Endodermal cell (in vitro differentiated cells): ENCODE data around the gene NMB. TPM values are rescaled to one million over a fixed set of nuclear protein-coding genes. Genes with fewer than 3 reads are reported as not detected.
"Not testable (repeated sequence)": the region's sequence is repeated elsewhere in the genome, so short reads cannot be mapped to it uniquely, and the experiment has no call there.

Experiments used
- DNase-seq: peaks from one replicate; pipeline ENCODE4 v3.0.0-alpha.2; 2017
- H3K27ac ChIP-seq: 2 replicates; pipeline ENCODE4 v1.5.1; 2013; ENCODE audit warnings: mild to moderate bottlenecking, low read depth, low read length, moderate library complexity
- H3K27me3 ChIP-seq: 2 replicates; pipeline ENCODE4 v1.6.1; 2013; ENCODE audit warnings: mild to moderate bottlenecking, low read length, moderate library complexity; ENCODE audit not compliant: insufficient read depth, control insufficient read depth, poor library complexity, severe bottlenecking
- H3K36me3 ChIP-seq: 2 replicates; pipeline ENCODE4 v1.7.0; 2013; ENCODE audit warnings: mild to moderate bottlenecking, low read length, moderate library complexity; ENCODE audit not compliant: control insufficient read depth, insufficient read depth
- H3K4me1 ChIP-seq: one replicate; pipeline ENCODE4 v1.7.0; 2013; ENCODE audit warnings: low read length; ENCODE audit not compliant: control insufficient read depth, insufficient read depth
- H3K4me3 ChIP-seq: 2 replicates; pipeline ENCODE4 v1.5.1; 2013; ENCODE audit warnings: mild to moderate bottlenecking, low read length, moderate library complexity
- H3K9ac ChIP-seq: 2 replicates; pipeline ENCODE4 v1.6.1; 2013; ENCODE audit warnings: mild to moderate bottlenecking, low read length, moderate library complexity; ENCODE audit not compliant: poor library complexity, severe bottlenecking; ENCODE audit errors: extremely low read depth
- H3K9me3 ChIP-seq: 2 replicates; pipeline ENCODE4 v1.6.1; 2013; ENCODE audit warnings: mild to moderate bottlenecking, low read length, moderate library complexity; ENCODE audit not compliant: control insufficient read depth
- H3K27ac Mint-ChIP-seq: 2 replicates; pipeline ENCODE4 v1.8.0; 2020; ENCODE audit warnings: mixed read lengths
- H3K27me3 Mint-ChIP-seq: 2 replicates; pipeline ENCODE4 v1.8.0; 2021; ENCODE audit warnings: mild to moderate bottlenecking, mixed read lengths; ENCODE audit not compliant: insufficient read depth
- H3K36me3 Mint-ChIP-seq: 2 replicates; pipeline ENCODE4 v1.8.0; 2020; ENCODE audit warnings: low read depth, mixed read lengths
- H3K4me1 Mint-ChIP-seq: 2 replicates; pipeline ENCODE4 v1.8.0; 2020; ENCODE audit warnings: mixed read lengths
- H3K4me3 Mint-ChIP-seq: 2 replicates; pipeline ENCODE4 v1.8.0; 2020; ENCODE audit warnings: mild to moderate bottlenecking, moderate library complexity, mixed read lengths
- H3K9me3 Mint-ChIP-seq: 2 replicates; pipeline ENCODE4 v1.8.0; 2020; ENCODE audit warnings: mild to moderate bottlenecking, mixed read lengths
- WGBS, 2 experiments: methylation state at CpG; one replicate each; pipeline versions ENCODE4 v1.1.5 to v1.1.7; 2013; ENCODE audit warnings: missing lambda C conversion rate in 2 of 2, mixed read lengths in 1 of 2; ENCODE audit not compliant: insufficient coverage in 1 of 2, insufficient read length in 1 of 2; 5-methylcytosine and 5-hydroxymethylcytosine counted together
- total RNA-seq, 2 donors: library from RNA; stranded (reverse); fragmentation: NEBNext Ultra II Directional in 1 of 2; extraction: Animal tissue kit (Norgen Biotek cat#: 25700) in 1 of 2; gene quantifications; 2 replicates in 1 of 2; 3 replicates in 1 of 2; pipeline ENCODE4 v1.2.1, GENCODE V29; 2021
- TF ChIP-seq, protein P1 (sequence below): fragments of 200-600 bp; sonication (generic); conservative IDR thresholded peaks from 2 replicates; pipeline ENCODE4 v1.5.0; 2021; ENCODE audit warnings: antibody characterized with exemption, mild to moderate bottlenecking

The NMB gene
- total RNA-seq, 2 donors from 2014 or later: 5.3 to 7.3 TPM

DNA sequence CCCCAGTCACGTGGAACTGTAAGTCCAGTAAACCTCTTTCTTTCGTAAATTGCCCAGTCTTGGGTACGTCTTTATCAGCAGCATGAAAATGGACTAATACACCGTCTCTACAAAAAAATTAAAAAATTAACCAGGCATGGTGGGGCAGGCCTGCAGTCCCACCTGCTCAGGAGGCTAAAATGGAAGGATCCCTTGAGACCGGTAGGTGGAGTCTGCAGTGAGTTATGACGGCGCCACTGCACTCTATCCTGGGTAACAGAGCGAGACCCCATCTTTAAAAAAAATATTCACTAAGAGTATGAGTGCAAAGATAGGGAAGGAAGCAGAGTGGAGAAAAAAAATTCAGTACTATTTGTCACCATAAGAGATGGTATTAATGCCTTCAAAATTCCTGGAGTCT lies 32.3 kb upstream of the NMB start:
- Mint-ChIP-seq H3K27me3 (no peaks in the 10 kb centered on the region), H3K9me3 (no peaks in the 10 kb centered on the region), H3K27ac (no peak overlapping the region), H3K36me3 (peaks cover 45% of the 10 kb centered on the region), H3K4me1 (no peaks in the 10 kb centered on the region), H3K4me3 (no peak overlapping the region)
- Histone ChIP-seq H3K4me1 (no peaks in the 10 kb centered on the region), H3K27ac (no peak overlapping the region), H3K4me3 (no peak overlapping the region), H3K9me3 (peaks cover 16% of the 10 kb centered on the region), H3K27me3 (no peaks in the 10 kb centered on the region), H3K36me3 (peaks cover 59% of the 10 kb centered on the region), H3K9ac (no peak overlapping the region)
- DNase-seq: no peak
- TF ChIP-seq, protein P1, sequence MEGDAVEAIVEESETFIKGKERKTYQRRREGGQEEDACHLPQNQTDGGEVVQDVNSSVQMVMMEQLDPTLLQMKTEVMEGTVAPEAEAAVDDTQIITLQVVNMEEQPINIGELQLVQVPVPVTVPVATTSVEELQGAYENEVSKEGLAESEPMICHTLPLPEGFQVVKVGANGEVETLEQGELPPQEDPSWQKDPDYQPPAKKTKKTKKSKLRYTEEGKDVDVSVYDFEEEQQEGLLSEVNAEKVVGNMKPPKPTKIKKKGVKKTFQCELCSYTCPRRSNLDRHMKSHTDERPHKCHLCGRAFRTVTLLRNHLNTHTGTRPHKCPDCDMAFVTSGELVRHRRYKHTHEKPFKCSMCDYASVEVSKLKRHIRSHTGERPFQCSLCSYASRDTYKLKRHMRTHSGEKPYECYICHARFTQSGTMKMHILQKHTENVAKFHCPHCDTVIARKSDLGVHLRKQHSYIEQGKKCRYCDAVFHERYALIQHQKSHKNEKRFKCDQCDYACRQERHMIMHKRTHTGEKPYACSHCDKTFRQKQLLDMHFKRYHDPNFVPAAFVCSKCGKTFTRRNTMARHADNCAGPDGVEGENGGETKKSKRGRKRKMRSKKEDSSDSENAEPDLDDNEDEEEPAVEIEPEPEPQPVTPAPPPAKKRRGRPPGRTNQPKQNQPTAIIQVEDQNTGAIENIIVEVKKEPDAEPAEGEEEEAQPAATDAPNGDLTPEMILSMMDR: no peak
- WGBS, 2 experiments: 94 to 95% methylated on average over 7 to 8 of the region's 8 CpGs

DNA sequence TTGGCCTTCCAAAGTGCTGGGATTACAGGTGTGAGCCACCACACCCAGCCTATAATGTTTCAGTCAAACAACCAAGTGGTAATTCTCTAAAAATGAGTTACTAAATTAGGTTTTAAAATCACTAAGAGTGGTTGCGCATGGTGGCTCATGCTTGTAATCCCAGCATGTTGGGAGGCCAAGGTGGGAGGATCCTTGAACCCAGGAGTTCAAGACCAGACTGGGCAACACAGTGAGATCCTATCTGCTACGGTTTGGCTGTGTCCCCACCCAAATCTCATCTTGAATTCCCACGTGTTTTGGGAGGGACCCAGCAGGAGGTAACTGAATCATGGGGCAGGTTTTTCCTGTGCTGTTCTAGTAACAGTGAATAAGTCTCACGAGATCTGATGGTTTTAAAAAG lies 31.9 kb upstream of the NMB start:
- no peaks in the 10 kb centered on the region for H3K9me3 Mint-ChIP-seq
- no peak for DNase-seq
- TF ChIP-seq, protein P1: no peak
- no peaks in the 10 kb centered on the region for H3K27me3 Mint-ChIP-seq
- H3K9me3 ChIP-seq: peaks cover 16% of the 10 kb centered on the region
- WGBS, 2 experiments: 86 to 97% methylated on average over 3 to 4 of the region's 4 CpGs
- peaks cover 50% of the 10 kb centered on the region for H3K36me3 Mint-ChIP-seq
- H3K27ac Mint-ChIP-seq: no peak overlapping the region
- no peaks in the 10 kb centered on the region for H3K27me3 ChIP-seq
- no peak overlapping the region for H3K4me3 ChIP-seq
- no peak overlapping the region for H3K27ac ChIP-seq
- H3K4me1 Mint-ChIP-seq: no peaks in the 10 kb centered on the region
- no peaks in the 10 kb centered on the region for H3K4me1 ChIP-seq
- no peak overlapping the region for H3K9ac ChIP-seq
- no peak overlapping the region for H3K4me3 Mint-ChIP-seq
- H3K36me3 ChIP-seq: peaks cover 63% of the 10 kb centered on the region

DNA sequence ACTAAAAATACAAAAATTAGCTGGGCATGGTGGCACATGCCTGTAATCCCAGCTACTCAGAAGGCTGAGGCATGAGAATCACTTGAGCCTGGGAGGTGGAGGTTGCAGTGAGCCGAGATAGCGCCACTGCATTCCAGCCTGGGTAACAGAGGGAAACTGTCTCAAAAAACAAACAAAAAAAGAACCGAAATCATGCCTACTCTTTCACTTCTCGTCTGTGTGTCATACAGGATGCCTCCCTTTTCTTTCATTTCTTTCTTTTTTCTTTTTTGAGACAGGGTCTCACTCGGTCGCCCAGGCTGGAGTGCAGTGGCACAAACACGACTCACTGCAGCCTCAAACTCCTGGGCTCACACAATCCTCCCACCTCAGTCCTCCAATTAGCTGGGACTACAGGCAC lies 28.4 kb upstream of the NMB start:
- WGBS, 2 experiments: 93 to 95% methylated on average over 5 to 7 of the region's 7 CpGs

DNA sequence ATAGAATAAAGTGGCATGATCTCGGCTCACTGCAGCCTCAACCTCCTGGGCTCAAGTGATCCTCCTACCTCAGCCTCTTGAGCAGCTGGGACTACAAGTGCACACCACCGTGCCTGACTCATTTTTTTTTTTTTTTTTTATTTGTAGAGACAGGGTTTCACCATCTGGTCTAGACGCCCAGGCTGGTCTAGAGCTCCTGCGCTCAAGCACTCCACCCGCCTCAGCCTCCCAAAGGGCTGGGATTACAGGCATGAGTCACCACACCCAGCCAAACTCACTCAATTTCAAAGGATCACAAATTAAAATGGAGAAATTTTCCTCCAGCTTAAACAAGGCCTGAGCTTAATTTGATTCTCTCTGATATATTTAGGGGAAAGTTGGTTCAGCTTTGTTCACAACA lies 27.3 kb upstream of the NMB start:
- peaks cover 73% of the 10 kb centered on the region for H3K36me3 Mint-ChIP-seq
- H3K27ac ChIP-seq: no peak overlapping the region

More for the DNA sequence above, 28.4 kb upstream of the NMB start:
- H3K9me3 Mint-ChIP-seq, H3K4me3 ChIP-seq, H3K27me3 ChIP-seq, H3K27ac ChIP-seq, H3K4me1 Mint-ChIP-seq, H3K4me1 ChIP-seq, H3K4me3 Mint-ChIP-seq, H3K9ac ChIP-seq, DNase-seq, H3K27me3 Mint-ChIP-seq: not testable (repeated sequence)
- peak overlapping the region; percentile 44 for H3K27ac Mint-ChIP-seq
- peaks cover 89% of the 10 kb centered on the region for H3K36me3 ChIP-seq
- H3K9me3 ChIP-seq: peaks cover 16% of the 10 kb centered on the region
- H3K36me3 Mint-ChIP-seq: peaks cover 74% of the 10 kb centered on the region

More for the DNA sequence above, 27.3 kb upstream of the NMB start:
- Mint-ChIP-seq H3K27ac (peak overlapping the region; percentile 26), H3K4me1 (no peaks in the 10 kb centered on the region), H3K9me3 (no peaks in the 10 kb centered on the region), H3K4me3 (no peak overlapping the region), H3K27me3 (no peaks in the 10 kb centered on the region)
- no peaks in the 10 kb centered on the region for H3K4me1 ChIP-seq
- no peak overlapping the region for H3K9ac ChIP-seq
- TF ChIP-seq, protein P1: no peak
- H3K27me3 ChIP-seq: no peaks in the 10 kb centered on the region
- peaks cover 89% of the 10 kb centered on the region for H3K36me3 ChIP-seq
- H3K9me3 ChIP-seq: peaks cover 5% of the 10 kb centered on the region
- WGBS, 2 experiments: 87% methylated on average over 5 of the region's 5 CpGs; no CpG with 5 or more reads in 1 of the 2 experiments
- H3K4me3 ChIP-seq: no peak overlapping the region
- no peak for DNase-seq
